Right lung (tissue), 5 donors: Measurements from ENCODE around the gene FARS2. TPM values are rescaled to one million over a fixed set of nuclear protein-coding genes. Genes with fewer than 3 reads are reported as not detected.
"Not testable (repeated sequence)": the region's sequence is repeated elsewhere in the genome, so short reads cannot be mapped to it uniquely, and the experiment has no call there.

Experiments used
- DNase-seq, 2 donors: peaks; one replicate each; pipeline ENCODE4 v3.0.0-alpha.2; 2013
- polyA plus RNA-seq, 5 donors: library from polyadenylated mRNA; unstranded; fragments of 120-200 nt; gene quantifications; one replicate each; pipeline versions ENCODE4 v1.2.1 to v1.2.3, GENCODE V29; 2013; ENCODE audit warnings: inconsistent platforms in 1 of 5, low replicate concordance in 1 of 5; ENCODE audit not compliant: insufficient read length in 5 of 5, insufficient read depth in 1 of 5

FARS2 gene
- polyA plus RNA-seq, 5 donors: 15.8 to 18.7 (median 18.0) TPM

DNA sequence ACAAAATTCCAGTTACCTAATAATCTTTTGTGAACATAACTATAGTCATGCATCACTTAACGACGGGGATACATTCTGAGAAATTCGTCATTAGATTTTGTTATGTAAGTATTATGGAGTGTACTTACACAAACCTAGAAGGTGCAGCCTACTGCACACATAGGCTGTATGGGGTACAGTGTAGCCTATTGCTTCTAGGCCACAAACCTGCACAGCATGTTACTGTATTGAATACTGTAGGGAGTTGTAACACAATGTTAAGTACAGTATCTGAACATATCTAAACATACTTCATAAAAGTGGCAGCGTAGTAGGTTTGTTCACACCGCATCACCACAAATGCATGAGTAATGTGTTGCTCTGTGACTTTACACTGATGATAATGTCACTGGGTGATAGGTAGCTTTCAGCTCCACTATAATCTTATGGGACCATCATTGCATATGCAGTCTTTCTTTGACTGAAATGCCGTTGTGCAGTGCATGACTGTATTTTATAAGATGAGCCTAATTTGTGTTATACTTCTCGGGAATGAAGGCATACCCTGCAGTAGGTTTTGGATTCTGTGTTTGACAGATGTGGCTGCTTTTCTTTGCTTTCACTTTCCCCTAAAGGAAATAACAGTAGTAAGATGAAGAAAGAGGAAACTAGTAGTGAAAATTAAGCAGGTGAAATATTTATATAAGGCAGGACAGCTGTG lies 365.6 kb downstream of the FARS2 start:
- DNase-seq: no peak

- DNase-seq: no peak
Measured at GRCh38 chr6:5630636-5631035, 369.3 kb downstream of the FARS2 start.

DNA sequence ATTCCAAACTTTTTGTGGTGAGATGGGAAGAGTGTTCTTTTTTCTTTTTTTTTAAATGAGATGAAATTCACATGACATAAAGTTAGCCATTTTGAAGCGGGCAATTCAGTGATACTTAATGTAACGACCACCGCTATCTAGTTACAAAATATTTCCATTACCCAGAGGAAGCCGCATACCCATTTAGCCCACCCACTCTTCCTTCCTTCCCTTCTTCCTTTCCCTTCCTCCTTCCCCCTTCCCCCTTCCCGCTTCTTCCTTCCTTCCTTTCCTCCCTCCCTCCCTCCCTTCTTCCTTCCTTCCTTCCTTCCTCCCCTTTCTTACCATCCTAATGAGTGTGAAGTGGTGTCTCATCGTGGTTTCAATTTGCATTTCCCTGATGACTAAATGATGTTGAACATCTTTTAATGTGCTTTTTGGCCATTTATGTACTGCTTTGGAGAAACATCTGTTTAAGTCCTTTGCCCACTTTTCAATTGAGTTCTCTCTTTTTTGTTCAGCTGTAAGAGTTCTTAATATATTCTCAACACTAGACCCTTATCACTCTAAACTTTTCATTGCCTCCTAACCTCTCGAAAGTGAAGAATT lies 371.1 kb downstream of the FARS2 start:
- no peak for DNase-seq

DNA sequence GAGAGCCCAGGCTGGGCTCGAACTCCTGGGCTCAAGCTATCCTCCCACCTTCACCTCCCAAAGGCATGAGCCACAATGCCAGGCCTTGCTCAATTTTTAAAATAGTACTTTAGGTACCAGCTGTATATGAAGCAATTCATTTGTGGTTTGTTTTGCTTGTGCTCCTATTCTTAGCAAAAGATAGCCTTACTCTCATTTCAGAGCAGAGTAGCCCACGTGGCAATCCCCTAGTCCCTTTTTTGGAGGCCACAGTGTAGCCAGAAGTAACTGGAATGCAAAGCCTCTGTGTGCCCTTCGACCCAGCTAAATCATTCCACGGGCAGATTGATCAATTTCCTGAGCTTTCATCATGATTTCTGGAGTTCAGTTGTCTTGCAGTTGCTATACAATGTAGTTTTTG lies 373.2 kb downstream of the FARS2 start:
- no peak for DNase-seq

DNA sequence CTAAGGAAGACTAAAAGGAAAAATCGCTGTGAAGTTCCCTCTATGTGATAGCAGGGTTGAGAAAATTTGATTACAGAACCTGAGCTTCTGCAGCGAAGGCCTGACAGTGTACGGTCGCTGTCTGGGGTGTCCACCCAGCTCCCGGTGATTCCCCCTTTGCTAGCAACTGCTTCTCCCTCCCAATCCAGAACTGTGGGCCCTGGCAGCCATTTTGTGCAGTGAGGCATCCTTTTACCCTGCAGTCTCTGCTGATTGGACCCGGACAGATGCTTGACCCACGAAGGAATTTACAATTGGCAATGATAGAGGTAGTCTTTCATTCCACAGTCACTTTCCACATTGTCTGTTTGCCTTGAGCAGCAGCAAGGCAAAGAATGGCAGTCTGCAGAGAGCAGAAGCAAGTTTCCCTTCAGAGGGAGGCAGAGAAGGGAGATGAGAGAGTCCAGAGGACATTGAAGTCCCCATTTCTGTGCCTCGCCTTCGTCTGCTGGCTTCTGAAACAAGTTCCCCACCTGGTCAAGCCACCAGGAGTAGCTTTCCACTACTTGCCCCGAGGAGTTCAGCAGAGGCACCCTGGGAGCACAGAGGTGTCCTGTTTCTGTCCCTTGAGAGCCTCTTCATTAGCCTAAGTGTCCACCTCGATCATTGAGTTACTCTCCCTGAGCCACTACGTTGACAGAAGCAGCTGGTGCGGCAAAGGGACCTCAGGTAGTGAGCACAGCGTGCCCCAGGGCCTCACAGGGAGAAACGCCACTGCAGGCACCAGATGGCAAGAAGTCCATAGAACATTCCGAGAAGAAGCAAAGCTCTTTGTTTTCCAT lies 375.1 kb downstream of the FARS2 start:
- DNase-seq: no peak

DNA sequence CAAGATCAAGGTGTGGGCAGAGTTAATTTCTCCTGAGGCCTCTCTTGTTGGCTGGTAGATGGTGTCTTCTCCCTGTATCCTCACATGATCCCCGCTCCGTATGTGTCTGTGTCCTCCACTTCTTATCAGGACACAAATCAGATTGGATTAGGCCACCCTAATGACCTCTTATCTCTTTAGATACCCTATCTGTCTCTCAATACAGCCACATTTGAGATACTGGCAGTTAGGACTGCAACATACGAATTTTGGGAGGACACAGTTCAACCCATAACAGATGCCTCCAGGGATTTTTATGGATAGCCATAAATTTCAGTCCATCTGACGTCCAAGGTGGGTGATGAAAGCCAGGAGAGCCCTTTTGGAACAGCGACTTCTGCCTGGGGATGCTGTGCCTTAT lies 376.4 kb downstream of the FARS2 start:
- DNase-seq: no peak

GRCh38 chr6:5638666-5639065 lies 377.4 kb downstream of the FARS2 start:
- no peak for DNase-seq

GRCh38 chr6:5639193-5639592 lies 377.9 kb downstream of the FARS2 start:
- DNase-seq: no peak

- no peak for DNase-seq
Measured at GRCh38 chr6:5640614-5641013, 379.3 kb downstream of the FARS2 start.

GRCh38 chr6:5644523-5645185 lies 383.3 kb downstream of the FARS2 start:
- no peak for DNase-seq

DNA sequence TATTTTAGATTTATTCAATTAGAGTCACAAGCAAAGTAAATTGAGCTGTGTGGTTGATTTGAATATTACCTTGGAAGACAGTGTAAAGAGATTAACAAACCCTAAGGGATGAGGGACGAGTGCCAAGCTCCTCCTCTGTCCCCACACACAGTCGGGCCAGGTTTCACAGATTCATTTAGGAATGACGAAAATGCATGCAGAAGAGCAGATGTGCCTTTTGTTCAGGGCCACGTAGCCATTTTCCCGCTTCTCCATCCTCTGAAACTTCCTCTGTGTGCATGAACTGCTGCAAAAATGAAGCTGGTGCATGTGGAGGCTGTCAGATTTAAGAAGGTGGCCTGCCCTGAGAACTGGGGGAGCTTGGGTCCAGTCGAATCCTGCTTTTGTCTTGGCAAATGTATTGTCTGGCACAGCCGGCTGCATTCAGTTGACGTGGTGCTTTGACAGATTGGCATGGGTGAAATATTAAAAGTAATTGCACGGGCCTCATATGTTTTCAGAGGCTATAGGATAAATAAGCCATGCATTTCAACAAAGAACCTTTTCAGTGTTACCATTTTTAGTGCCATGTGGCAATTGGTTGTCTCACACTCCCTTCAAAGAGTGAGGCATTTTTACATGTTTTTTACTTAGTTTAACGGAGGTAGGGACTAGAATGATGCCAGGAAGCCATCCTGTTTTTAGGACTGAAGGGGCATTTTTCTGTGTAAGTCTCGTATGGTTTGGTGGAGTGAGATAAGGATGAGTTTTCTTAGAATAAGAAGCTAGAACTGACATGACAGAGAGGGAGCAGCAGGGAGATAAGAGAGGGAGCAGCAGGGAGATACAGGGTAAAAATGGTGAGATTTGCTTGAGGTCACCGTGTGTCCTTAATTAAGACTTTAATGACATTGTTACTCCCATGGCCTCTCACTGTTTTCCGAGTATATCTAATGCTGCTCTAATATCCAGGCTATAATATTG lies 384.3 kb downstream of the FARS2 start:
- DNase-seq: no peak

DNA sequence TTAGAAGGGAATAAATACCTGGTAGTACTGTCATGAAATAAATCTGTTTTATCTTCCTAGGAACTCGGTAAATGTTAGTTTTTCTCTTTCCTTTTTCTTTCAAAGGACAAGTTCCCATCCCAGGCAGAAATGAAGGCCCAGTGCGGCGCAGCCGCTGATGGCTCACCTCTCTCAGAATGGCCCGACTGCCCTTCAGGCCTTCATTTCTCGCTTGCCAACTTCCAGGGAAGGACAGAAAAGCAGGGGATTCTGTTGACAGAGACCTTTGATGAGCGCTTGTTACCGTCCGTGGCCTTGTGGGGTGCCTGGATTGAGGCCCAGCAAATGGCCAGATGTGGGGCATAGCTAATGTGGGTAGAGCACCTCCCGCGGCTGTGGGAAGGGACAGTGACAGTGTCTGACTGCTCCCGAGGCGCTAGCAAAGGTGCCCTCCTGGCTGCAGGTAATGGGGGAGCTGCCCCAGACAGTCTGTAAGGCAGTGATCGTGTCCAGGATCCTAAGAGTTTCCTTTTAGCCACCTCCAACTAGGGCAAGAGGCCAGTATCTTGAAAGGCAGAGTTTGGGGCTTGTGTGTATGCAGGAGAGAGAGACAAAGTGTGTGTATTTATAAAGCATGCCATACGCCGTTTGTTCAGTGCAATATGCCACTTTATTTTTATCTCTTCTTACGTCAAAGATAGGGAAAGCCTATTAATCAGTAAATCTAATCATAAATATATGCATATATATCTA lies 391.3 kb downstream of the FARS2 start:
- DNase-seq: no peak

DNA sequence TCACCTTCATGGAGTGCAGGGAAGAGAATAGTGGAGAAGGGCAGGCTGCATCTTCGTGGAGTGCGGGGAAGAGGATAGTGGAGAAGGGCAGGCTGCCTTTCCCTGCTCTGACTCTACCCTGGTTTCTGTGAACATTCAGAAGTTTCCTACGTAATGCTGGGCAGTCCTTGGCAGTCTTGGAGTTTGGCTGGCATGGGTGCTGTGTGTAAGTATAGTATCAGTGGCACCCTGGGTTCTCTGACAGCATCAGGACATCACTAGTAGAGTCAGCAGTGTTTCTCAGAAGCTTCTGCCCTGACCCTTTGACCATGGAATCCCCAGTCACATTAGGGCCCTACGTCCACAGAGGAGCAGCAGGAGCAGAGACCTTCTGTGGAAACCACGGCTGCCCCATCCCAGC lies 392.5 kb downstream of the FARS2 start:
- DNase-seq: no peak

- DNase-seq: no peak
Measured at GRCh38 chr6:5656226-5656625, 394.9 kb downstream of the FARS2 start.

- not testable (repeated sequence) for DNase-seq
Measured at GRCh38 chr6:5656695-5657094, 395.4 kb downstream of the FARS2 start.

DNA sequence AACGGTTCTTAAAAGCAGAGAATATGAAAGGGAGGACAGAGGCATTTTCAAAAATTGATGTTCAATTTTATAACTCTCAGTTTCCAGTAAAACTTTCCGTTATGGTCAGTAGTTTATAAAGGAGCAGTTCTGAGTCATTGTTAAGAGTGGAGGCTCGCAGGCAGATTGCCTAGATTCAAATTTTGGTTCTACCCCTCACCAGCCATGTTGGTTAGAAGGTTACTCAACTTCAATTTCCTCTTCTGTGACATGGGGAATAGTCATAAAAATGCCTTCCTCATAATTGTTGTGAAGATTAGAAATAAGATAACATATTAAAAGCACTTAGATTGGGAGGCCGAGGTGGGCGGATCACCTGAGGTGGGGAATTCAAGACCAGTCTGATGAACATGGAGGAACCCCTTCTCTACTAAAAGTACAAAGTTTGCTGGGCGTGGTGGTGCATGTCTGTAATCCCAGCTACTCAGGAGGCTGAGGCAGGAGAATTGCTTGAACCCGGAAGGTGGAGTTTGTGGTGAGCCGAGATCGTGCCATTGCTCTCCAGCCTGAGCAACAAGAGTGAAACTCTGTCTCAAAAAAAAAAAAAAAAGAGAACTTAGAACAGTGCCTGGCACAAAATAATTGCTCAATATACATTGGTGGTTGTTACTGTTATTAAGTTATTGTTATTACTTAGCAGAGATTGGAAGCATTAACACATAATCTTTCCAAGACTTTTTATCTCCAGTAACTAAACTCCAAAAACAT lies 396.5 kb downstream of the FARS2 start:
- DNase-seq: no peak

- no peak for DNase-seq
Measured at GRCh38 chr6:5659467-5659866, 398.2 kb downstream of the FARS2 start.

GRCh38 chr6:5660772-5661171 lies 399.5 kb downstream of the FARS2 start:
- no peak for DNase-seq

- DNase-seq: no peak
Measured at GRCh38 chr6:5662797-5663196, 401.5 kb downstream of the FARS2 start.

GRCh38 chr6:5663259-5663658 lies 401.9 kb downstream of the FARS2 start:
- DNase-seq: no peak
